AG20443 (cell line): Measurements from ENCODE around the gene MRPL41.
"Not testable (repeated sequence)": the region's sequence is repeated elsewhere in the genome, so short reads cannot be mapped to it uniquely, and the experiment has no call there.

Source experiments
- DNase-seq: peaks from one replicate; pipeline ENCODE4 v3.0.0; 2012; ENCODE audit warnings: low spot score, mixed read lengths

MRPL41 gene

DNA sequence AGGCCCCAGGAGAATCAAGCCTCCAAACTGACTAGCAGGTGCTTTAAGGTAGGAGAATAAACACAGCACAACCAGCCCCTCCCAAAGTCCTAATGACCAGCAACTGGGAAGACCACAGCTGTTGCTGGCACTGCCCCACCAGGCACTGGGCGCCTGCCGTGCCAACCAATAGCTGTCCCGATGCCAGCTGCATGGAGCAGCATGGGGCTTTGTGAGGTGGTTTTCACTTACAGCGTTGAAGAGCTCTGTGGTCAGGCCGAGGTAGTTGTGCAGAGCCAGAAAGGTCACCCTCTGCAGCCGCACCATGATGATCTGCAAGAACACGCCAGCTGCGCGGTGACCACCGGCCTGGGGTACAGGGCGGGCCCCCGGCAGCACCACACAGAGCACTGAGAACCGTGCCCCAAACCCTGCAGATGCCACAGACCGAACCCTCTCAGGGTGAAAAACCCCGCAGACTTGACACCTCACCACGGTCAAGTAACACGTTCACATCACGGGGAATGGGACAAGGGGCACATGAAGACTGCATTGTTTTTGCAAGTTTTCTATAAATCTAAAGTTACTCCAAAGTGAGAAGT is 30.2 kb upstream of the MRPL41 start:
- no peak for DNase-seq

DNA sequence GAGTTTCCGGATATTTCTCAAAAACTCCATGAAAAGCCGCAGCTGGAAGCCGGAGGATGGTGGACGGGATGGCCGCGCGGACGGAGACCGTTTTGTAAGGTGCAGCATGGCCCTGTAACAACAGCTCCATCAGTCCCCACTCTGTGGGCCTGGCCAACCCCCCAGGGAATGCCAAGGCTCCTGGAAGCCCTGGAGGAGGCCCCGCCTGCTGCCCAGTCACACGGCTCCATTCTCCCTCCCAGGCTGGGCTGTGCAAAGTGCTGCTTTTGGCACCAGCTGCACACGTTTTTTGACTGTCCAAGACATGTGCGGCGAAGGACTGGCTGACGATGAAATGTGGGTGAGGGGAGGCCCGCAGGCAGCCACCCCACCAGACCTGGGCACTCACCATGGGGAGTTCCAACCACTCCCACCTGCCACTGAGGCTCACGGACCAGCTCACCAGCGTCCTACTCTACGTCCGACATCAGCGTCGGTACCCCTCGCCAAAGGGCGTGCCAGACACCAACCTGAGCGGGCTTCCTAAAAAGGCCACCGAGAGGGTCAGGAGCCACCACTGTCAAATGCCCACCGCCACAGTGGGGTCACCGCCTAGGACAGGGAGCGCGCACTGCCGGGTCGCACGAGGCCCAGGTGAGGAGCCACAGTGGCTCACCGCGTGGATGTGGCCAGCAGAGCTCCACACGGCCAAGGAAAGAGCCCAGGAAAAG is 28.8 kb upstream of the MRPL41 start:
- DNase-seq = no peak

DNA sequence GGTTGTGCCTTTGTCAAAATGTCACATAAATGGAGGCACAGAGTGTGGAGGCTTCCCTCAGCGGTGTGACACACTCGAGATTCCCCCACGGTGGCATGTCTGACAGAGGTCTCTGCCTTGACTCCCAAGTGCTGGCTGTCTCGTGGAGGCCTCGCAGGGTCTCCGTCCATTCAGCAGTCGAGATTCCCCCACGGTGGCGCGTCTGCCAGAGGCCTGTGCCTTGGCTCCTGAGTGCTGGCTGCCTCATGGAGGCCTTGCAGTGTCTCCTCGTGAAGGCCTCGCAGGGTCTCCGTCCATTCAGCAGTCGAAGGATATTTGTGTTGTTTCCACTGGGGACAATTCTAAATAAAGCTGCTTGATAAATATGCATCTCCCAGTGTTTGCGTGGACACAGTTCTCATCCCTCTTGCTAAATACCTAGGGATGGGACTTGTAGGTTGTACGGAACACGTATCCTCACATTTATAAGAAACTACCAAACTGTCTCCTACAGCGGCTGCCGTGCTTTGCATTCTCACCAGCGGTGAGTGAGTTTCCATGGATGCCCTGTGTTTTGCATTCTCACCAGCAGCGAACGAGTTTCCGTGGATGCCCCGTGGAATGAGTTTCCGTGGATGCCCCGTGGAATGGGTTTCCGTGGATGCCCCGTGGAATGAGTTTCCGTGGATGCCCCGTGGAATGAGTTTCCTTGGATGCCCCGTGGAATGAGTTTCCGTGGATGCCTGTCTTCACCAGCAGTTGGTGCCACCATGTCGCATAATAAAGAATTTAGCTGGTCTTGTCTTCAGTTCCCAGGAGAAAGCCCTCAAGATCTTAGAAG is 27.3 kb upstream of the MRPL41 start:
- DNase-seq = no peak

DNA sequence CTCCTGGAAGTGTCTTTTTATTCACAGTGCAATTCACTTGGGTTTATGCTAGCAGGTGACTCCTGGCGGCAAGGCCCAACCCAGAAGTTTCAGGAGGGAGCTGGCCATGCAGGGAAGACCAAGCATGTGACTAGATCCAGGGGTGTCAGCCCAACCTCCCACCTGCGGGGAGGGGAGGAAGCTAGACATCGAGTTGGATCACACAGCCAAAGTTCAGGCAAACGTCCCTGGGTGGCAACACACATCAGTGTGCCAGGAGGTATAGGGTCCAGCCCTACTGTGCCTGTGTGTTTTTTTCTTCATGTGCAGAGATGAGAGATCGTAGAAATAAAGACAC is 26.7 kb upstream of the MRPL41 start:
- DNase-seq = no peak

DNA sequence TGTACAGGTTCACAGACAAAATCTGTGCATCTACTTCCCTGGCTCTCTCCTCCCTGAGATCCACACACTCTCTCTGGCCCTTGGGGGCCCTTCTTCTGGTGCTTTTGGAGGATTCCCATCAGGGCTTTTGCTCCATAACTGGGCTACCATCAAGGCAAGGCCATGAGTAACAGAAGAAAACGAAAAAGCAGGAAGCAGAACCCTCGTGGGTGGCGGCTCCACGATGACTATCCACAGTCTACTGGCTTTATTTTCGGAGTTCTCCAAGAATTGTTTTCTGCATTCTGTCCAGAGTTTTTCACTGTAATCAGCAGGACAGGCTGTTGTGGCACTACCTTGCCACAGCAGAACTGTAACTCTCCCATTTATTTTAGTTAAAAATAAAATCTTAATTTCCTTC is 21.3 kb upstream of the MRPL41 start:
- no peak for DNase-seq

DNA sequence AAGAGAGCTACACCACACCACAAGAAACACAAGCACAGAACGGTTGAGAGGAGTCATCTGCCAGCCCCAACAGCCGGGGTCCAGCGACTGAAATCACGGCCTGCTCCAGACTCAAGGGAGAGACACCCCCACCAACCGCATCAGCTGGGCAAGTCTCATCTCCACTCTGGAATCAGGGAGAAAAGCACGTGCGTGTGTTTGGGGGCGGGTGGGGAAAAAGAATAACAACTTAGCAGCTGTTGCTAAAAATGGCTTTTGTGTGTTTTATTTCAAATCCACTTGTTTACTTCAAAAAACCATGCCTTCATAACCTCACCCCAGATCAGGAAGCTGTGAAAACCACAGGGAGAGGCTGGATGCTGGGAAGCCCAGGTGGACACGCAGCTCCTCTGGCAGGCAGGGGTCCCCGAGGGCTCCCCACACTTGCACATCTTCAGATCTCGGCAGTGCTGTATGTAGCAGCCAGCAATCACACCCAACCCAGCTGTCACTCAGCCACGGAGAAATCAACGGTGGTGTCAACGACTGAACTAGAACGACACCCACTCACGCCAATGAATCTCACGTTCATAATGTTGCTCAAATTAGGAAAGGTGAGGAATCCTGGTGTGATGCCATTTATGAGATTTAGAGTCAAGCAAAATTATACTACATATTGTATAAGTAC is 20.4 kb upstream of the MRPL41 start:
- DNase-seq = no peak

DNA sequence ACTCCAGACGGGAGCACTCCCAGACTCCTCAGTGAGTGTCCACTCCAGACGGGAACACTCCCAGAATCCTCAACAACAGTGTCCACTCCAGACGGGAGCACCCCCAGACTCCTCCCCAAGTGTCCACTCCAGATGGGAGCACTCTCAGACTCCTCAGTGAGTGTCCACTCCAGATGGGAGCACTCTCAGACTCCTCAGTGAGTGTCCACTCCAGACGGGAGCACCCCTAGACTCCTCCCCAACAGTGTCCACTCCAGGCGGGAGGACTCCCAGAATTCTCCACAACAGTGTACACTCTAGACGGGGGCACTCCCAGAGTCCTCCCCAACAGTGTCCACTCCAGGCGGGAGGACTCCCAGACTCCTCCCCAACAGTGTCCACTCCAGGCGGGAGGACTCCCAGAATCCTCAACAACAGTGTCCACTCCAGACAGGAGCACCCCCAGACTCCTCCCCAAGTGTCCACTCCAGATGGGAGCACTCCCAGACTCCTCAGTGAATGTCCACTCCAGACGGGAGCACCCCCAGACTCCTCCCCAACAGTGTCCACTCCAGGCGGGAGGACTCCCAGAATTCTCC is 18.7 kb upstream of the MRPL41 start:
- not testable (repeated sequence) for DNase-seq

DNA sequence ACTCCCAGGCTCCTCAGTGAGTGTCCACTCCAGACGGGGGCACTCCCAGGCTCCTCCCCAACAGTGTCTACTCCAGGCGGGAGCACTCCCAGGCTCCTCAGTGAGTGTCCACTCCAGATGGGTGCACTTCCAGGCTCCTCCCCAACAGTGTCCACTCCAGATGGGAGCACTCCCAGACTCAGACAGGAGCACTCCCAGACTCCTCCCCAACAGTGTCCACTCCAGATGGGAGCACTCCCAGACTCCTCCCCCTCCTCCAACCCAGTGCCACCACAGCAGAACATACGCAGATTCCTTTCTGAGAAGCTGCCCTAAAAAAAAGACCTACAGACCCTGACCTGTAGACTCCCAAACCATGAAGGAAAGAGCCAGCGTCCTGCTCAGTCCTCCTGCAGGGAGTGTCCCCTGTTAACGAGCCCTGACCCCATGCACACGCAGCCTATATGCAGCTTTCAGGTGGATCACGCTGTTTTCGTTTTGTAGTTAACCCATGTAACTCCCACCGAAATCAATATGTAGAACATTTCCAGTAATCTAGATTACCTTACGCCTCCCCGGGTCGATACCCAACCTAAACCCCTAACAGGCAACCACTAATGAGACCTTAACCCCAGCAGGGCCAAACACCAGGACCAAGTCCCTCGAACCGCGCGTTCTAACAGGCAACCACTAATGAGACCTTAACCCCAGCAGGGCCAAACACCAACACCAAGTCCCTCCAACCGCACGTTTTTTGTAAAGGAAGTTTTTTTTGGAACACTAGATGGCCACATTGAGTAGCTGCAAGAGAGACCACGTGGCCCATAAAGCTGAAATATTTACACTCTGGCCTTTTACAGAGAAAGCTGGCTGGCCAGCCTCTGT is 17.2 kb upstream of the MRPL41 start:
- DNase-seq = peak; percentile 80

DNA sequence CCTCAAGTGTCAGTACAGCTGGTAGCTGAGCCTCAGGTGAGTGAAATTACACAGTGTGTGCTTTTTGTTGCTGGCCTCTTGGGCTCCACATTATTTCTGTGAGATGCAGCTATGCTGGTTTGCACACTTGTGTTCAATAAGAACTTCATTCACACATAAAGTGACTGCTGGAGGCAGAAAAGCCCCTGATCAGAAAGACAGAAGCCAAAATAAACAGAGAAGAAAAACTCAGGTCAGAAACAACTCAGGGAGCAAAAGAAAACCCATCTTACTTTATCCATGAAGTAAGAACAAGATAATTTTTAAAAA is 16.6 kb upstream of the MRPL41 start:
- no peak for DNase-seq

DNA sequence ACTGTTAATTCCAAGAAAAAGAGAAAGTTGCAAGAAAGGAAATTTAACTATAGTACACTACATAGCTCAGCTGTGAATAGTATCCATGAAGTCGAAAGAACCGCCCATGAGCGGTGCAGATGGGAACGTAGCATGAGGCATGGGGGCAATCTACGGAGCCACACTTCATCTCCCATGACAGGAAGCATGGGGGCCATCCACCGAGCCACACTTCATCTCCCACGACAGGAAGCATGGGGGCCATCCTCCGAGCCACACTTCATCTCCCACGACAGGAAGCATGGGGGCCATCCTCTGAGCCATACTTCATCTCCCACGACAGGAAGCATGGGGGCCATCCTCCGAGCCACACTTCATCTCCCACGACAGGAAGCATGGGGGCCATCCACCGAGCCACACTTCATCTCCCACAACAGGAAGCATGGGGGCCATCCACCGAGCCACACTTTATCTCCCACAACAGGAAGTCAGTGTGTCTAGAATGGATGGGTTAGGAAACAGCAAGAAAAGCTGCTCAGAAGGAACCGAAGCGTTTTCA is 15.0 kb upstream of the MRPL41 start:
- not testable (repeated sequence) for DNase-seq

DNA sequence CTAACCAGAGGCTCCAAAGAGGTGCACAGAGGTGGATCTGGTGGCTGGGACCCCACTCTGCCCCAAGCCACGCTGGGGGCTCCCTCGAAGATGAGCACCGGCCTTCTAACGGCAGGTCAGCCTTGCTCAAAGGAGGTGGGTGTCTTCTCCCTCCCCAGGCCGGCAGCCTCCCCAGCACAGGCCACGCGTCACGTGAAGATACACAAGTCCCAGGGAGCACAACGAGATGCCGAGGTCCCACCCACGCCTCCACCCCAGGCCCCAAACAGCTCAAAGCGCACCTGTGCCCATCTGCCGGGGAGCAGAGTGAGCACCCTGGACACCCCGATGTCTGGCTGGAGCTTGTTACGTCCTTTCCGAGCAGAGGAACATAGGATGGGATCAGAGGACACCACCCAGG is 13.6 kb upstream of the MRPL41 start:
- DNase-seq = no peak

DNA sequence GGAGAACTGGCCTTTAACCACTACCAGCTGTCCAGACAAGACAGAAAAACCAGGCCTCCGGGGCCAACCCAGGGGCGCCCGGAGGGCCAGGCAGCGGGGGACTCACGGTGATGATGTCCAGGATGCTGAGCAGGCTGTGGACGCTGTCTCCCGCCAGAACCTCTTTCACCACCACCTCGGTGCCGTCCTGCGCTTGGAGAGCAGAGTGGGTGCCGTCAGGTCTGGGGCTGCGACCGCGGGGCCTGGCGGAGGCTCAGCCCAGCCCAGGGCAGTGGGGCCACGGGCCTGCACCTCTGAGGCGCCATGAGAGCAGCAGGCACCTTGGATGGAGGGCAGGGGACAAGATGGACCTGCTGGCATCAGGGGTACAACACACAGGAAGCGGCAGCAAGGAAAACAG is 11.1 kb upstream of the MRPL41 start:
- DNase-seq = no peak

DNA sequence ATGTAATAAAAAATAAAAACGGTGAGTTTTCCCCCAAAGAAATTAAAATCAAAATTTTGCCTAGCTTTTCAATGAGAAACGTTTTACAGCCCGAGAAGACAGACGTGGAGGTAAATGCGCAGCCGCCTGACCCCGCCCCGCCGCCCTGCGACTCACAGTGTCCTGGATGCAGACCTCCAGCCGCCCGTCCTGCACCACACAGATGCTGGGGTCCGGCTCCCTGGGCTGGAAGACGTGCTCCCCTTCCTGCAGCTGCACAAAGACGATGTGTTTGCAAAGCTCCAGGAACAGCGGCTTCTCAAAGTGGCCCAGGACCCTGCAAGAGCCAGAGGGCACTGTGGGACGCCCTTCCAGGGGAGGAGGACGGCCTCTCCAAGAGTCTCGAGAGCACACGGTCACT is 9.2 kb upstream of the MRPL41 start:
- no peak for DNase-seq

DNA sequence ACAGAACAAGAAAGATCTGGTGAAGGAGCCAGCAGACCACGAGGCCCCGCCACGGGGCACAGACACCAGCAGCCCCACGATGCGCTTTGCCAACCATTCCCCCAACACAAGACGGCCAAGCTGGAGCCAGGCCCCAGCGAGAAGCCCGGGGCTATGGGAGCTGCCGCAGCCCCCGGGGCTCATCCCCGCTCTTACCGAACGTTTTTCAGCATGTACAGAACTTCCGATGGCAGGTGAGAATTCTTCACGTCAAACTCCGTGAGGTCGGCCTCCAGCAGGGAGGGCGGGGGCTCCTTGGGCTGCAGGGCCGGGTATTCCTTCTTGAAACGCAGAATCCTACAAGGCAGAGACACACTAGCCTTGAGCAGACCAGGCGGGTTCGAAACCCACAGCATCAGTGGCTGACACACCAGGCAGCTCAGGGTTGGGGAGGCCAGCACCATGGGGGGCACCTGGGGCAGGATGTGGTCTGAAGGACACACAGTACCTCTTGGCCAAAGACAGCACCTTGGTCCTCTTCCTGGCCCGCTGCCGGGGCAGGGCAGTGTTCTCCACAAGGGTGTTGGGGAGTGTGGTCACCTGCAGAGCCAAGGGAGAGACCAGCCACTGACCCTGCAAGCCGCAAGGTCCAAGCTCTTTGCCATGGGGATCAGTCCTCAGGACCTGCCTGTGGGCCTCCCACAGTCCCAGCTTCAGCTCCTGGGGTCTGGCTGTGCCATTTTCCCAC is 8.3 kb upstream of the MRPL41 start:
- DNase-seq = no peak

DNA sequence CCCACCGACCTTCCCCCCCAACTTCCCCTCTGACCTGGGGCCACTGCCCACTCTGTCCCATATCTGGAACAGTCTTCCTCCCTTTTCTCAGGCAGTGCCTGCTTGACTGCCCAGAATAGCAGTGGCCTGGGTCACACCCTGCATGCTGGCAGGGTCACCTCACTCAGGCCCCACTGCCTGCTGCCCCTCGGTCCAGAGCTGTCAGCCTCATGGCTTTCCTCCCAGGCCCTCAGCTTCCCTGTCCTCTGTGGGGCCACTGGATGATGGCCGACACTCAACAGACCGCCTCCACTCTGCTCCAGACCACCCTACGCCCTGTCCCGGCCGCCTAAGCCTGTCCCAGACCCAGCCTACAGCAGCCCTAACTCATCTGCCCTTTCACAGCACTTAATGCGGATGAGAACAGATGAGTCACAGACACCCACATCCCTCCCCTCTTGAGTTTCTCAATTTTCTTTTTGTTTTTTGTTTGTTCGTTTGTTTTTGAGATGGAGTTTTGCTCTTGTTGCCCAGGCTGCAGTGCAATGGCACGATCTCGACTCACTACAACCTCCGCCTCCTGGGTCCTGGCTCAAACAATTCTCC is 7.4 kb upstream of the MRPL41 start:
- peak; percentile 48 for DNase-seq

DNA sequence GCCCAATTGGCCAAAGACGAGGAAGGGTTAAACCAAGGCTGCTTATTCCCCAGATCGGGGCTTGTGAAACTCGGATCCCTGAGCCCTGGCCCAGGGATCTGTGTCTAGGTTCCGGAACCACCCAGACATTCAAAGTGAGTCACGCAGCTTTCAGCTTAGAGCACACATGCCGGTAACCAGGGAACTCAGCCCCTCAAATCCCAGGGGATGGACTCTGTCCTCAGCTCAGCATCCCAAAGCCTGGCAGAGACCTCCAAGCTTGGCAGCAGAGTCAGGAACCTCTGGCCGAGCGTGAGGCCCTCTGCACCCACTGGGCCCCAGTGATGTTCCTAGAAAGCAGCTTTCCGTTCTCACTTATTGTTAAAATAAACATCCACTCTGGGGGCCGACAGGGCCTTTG is 6.6 kb upstream of the MRPL41 start:
- peak; percentile 74 for DNase-seq

DNA sequence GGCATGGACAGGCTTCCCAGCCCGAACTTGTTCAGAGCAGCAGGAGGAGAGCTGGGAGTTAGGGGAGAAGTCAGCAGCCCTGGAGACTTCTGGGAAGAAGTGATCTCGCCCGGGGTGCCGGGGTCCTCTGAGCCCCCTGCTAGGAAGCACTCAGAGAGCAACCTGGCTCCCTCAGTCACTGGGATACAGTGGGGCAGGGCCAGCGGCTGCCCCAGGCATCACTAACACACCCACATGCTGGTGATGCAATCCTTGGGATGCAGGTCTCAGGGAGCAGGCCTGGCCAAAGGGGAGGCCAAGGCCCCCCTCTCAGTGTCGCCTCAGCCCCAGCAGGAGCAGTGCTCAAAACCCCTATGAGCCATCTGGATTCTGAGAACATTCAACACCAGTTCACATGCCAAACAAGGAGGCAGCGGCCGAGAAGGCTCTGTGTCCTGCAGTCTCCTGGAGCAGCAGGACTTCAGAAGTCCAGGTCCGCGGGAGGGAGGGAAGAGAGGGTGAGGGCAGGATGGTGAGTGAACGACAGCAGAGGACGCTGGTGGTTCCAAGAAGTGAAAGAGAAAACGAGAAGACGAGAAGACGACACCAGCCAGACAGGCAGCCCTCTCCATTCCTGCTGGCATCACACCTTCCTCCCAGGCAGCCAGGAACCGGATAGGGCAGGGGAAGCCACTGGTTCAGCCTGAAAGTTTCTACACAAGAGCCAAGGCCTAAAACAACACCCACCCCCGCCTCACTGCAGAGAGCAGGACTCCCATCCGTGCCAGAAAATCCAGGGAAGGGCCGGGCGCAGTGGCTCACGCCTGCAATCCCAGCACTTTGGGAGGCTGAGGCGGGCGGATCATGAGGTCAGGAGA is 3.8 kb upstream of the MRPL41 start:
- DNase-seq = no peak

DNA sequence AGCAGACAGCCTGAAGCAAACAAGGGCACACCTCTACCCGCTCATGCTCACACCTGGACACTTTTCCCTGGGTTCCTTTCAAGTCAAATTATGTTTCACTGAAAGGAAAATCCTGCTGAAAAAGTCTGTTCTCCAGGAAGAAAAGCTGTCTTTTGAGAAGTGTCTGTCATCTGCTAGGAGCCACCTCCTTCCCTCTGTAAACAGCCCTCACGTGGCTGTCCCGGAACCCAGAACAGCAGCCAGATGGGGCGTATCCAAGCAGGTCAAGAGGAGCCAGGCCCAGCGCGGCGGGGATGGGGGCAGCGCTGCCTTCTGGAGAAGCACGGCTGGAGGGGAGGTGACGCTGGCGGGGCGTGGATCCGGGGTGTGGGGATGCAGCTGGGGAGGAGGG is 1.5 kb upstream of the MRPL41 start, which contains the start of gene PNPLA7:
Gene PNPLA7, minus strand, starts transcription at position 172 of the 391 bp plus-strand sequence. CDS start 205 bp downstream, outside the sequence.
- DNase-seq = peak; percentile 85

DNA sequence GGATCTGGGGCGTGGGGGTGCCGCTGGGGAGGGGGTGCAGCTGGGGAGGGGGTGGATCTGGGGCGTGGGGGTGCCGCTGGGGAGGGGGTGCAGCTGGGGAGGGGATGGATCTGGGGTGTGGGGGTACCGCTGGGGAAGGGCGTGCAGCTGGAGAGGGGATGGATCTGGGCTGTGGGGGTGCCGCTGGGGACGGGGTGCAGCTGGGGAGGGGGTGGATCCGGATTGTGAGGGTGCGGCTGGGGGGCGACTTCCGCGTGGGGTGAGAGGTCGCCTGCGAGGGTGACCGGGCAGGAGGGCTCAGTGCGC is 768 bp upstream of the MRPL41 start:
- not testable (repeated sequence) for DNase-seq
